ENCODE measurements around the gene PARVG.
A peak's percentile ranks its signal among the peaks of the same experiment; 100 is the strongest.

Gene PARVG

DNA sequence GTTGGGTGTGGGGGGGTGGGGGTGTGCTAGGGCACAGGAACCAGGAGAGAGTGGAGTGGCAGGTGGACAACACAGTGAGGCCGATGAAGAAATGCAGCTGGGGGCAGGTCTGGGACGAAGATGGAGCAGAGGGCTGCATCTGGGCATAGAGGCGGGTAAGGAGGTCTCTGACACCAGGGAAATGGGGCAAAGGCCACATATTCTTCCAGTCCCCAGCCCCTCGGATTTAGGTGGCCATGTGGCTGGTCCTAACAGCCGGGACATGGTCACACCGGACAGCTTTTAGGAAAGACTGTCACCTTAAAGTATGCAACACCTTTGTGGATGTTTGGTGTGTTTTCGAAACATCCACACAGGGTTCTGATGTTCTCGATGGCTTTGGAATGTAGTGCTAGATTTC lies 5.0 kb upstream of the PARVG start:
- H3K9ac ChIP-seq = no peak overlapping the region
- no peaks in the 10 kb centered on the region for H3K9me3 ChIP-seq (replicated peaks in 1 of 11)
- H3K36me3 ChIP-seq = no peaks in the 10 kb centered on the region
- 0 out of 22 replicates have a peak, but pooled peaks cover 0 to 4% (median 0%) of the 10 kb centered on the region in 11 experiments for H3K27me3 ChIP-seq
- peak overlapping the region in 5 of 11 experiments; percentile 92 to 99 (median 94); a peak in 8 of 22 replicates for H3K4me2 ChIP-seq
- no peak overlapping the region for H3K27ac ChIP-seq
- H4K20me1 ChIP-seq = no peaks in the 10 kb centered on the region
- H3K4me1 ChIP-seq = peaks cover 40 to 80% (median 65%) of the 10 kb centered on the region in 10 experiments
- no peak for TF ChIP-seq Cebpa-rat (IDR thresholded peaks at IDR 0.05)
- no peak overlapping the region for H3K4me3 ChIP-seq

DNA sequence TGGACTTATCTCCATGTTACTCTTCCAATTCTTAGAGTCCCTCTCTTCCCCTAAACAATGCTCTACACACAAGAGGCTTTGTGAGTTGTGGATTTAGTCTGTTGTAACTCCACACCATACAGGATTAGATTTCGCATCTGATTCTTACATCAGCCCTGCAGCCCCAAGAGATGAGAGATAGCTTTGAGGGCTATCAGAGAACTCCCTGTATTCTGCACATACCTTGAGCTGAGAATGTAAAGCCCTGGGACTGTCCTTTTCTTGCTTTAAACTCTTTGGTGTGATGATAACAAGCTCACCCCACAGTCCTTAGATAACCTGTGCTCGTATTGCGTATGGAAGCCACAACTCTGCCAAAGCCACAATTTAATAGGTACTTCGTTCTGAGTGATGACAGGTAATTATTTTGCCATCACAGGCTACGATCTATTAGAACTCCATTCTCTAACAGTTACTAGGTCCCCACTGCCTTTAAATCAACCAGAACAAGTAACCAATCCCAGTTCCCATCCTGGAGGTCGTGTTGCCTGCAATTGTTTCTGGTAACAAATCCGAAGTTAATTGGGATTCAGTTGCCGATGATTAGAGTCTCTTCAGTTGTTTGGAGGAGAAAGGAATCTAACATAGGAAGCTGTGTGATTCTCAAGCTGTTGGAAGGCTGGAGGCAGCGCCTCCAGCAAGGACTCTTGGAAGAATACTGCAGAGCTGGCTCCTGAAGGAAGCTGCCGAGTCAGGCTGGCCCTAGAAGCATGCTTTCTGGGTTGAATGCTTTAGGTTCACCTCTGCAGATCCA lies 1.3 kb upstream of the PARVG start:
- Histone ChIP-seq H3K4me3 (peak overlapping the region in 1 of 10 experiments; percentile 76; a peak in 2 of 20 replicates), H3K36me3 (peaks cover 0 to 15% (median 8%) of the 10 kb centered on the region in 11 experiments; a peak in 12 of 22 replicates), H3K4me2 (peak overlapping the region; percentile 90 to 100 (median 98)), H3K27me3 (0 out of 22 replicates have a peak, but pooled peaks cover 0 to 4% (median 0%) of the 10 kb centered on the region in 11 experiments), H3K9ac (peak overlapping the region in 6 of 11 experiments; percentile 3 to 93 (median 60); a peak in 4 of 22 replicates), H3K9me3 (replicated peaks in 1 of 11) (no peaks in the 10 kb centered on the region), H4K20me1 (peaks cover 0 to 18% (median 15%) of the 10 kb centered on the region in 11 experiments; a peak in 14 of 22 replicates), H3K4me1 (peaks cover 46 to 75% (median 58%) of the 10 kb centered on the region in 10 experiments), H3K27ac (peak overlapping the region in 6 of 11 experiments; percentile 29 to 95 (median 94); a peak in 9 of 22 replicates)
- TF ChIP-seq Cebpa-rat (IDR thresholded peaks at IDR 0.05) = no peak

DNA sequence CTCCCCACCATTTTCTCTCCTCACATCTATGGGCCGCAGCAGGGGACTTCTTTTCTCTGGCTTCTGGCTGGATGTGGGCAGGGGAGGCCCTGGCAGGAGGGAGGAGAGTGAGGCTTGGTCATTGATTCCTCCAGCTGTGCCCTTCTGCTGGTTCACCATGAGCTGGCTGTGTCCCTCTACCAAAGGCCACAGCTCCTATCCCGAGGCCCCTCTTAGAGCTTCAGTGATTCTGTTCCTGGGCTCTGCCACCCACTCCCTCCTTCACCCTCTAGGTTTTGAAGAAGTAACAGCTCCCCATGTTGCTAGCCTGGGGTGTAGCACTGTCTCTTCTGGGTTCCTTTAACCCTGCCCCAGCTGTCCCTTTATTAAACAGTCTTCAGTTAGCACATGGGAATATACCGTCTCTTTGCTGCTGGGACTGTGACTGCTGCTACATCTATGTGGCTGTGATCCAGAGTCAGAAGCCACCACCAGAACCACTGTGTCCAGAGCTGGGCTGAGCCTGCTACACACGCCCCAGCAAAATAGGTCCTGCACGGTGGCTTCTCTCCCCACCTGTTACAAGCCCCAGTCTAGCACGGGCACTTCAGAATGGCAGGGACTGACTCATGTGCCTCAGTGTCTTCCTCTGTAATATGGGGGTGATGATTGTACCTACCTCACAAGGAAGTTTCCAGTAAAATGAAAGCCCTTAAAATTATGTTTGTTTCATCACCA lies 578 bp upstream of the PARVG start:
- H3K27ac ChIP-seq = peak overlapping the region in 10 of 11 experiments; percentile 87 to 95 (median 93); a peak in 15 of 22 replicates
- H4K20me1 ChIP-seq = peaks cover 0 to 25% (median 22%) of the 10 kb centered on the region in 11 experiments; a peak in 16 of 22 replicates

DNA sequence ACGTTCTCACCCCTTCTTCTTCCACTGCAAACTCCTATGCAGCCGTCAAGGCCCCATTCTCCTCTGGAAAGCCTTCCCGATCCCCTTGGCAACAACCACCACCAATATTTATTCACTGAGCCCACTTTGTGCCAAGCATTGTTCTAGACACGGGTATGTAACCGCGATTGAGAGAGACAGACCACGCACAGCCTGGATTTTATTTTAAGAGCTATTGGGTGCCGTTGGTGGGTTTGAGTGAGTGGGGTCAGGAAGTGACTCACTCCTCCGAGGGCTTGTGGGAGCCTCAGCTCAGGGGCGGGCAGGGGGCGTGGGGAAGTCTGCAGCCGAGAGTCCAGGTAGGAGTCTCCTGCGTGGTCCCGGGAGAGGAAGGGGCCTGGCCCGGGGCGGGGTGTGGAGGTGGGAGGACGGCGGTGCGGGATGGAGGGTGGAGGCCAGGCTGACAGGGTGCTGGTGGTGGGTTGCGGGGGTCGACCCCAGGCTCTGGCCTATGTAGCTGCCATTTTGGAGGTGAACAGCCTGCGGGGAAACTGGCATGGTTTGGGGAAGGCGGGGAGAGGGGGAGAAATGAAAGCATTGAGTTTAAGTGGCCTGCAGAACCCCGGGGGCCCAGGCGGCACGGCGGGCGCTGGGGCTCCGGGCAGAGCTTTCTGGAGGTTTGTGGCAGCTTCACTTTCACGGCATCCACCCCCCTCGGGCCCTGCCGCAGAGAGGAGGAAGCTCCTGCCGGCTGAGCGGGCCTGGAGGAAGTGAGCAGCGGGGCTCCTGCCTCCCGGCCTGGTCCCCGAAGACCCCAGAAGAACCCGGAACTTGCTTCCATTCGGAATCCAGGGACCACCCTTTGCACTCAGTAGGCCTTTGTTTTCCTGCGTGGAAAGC lies 547 bp downstream of the PARVG start:
- H3K4me1 ChIP-seq = peaks cover 41 to 63% (median 56%) of the 10 kb centered on the region in 10 experiments
- H3K27ac ChIP-seq = peak overlapping the region; percentile 87 to 95 (median 93)
- TF ChIP-seq Cebpa-rat (IDR thresholded peaks at IDR 0.05) = no peak
- peak overlapping the region; percentile 55 to 89 (median 72) for H3K4me3 ChIP-seq
- H3K36me3 ChIP-seq = peaks cover 0 to 33% (median 27%) of the 10 kb centered on the region in 11 experiments; a peak in 18 of 22 replicates
- peaks cover 0 to 4% (median 0%) of the 10 kb centered on the region in 11 experiments; a peak in 1 of 22 replicates for H3K27me3 ChIP-seq
- H3K9me3 ChIP-seq (replicated peaks in 1 of 11) = no peaks in the 10 kb centered on the region
- H4K20me1 ChIP-seq = peaks cover 2 to 36% (median 34%) of the 10 kb centered on the region in 11 experiments; a peak in 20 of 22 replicates
- H3K9ac ChIP-seq = peak overlapping the region; percentile 85 to 93 (median 87)
- peak overlapping the region; percentile 90 to 100 (median 98) for H3K4me2 ChIP-seq

More for the DNA sequence above, 578 bp upstream of the PARVG start:
- peak overlapping the region in 5 of 10 experiments; percentile 60 to 89 (median 76); a peak in 6 of 20 replicates for H3K4me3 ChIP-seq
- H3K36me3 ChIP-seq = peaks cover 0 to 22% (median 15%) of the 10 kb centered on the region in 11 experiments; a peak in 17 of 22 replicates
- peak overlapping the region in 10 of 11 experiments; percentile 35 to 93 (median 87); a peak in 14 of 22 replicates for H3K9ac ChIP-seq
- H3K27me3 ChIP-seq = 0 out of 22 replicates have a peak, but pooled peaks cover 0 to 4% (median 0%) of the 10 kb centered on the region in 11 experiments
- peak overlapping the region; percentile 90 to 100 (median 98) for H3K4me2 ChIP-seq
- H3K4me1 ChIP-seq = peaks cover 46 to 69% (median 54%) of the 10 kb centered on the region in 10 experiments
- TF ChIP-seq Cebpa-rat (IDR thresholded peaks at IDR 0.05) = no peak
- no peaks in the 10 kb centered on the region for H3K9me3 ChIP-seq (replicated peaks in 1 of 11)

DNA sequence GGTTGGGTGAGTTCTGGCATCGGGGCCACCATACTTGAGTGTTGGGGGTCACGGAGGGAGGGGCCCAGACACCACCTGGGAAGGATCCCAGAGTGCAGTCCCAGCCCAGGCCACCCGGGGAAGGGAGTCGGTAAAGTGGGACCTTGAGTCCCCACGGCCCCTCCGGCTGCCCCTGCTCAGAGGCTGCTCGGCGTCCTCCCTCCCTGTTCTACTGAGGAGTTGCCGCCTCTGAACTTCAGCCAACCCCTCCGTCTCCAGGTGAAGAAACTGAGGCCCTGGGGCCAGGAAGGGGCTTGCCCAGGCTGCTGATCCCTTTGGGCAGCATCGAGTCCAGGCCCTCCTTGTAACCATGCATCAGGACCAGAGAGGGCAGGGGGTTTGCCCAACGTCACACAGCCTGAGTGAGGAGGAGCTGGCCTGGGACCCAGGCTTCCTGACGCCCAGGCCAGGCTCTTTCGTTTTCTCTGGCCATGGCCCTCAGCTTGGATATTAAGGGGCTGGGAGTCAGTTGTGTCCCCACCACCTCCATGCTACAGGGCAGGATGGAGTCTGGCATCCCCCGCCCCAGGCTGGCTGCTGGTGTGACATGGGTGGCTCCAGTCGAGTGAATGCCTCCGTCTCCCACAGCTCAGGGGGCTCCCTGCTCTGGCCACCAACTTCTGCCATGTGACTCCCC lies 1.3 kb downstream of the PARVG start:
- H3K27me3 ChIP-seq = peaks cover 0 to 4% (median 0%) of the 10 kb centered on the region in 11 experiments; a peak in 1 of 22 replicates
- no peaks in the 10 kb centered on the region for H3K9me3 ChIP-seq (replicated peaks in 1 of 11)
- peaks cover 10 to 44% (median 41%) of the 10 kb centered on the region in 11 experiments; a peak in 20 of 22 replicates for H4K20me1 ChIP-seq
- H3K9ac ChIP-seq = peak overlapping the region; percentile 85 to 93 (median 87)
- TF ChIP-seq Cebpa-rat (IDR thresholded peaks at IDR 0.05) = no peak
- H3K36me3 ChIP-seq = peaks cover 0 to 41% (median 28%) of the 10 kb centered on the region in 11 experiments; a peak in 18 of 22 replicates
- peaks cover 46 to 70% (median 63%) of the 10 kb centered on the region in 10 experiments for H3K4me1 ChIP-seq
- peak overlapping the region; percentile 87 to 95 (median 93) for H3K27ac ChIP-seq
- H3K4me3 ChIP-seq = peak overlapping the region; percentile 55 to 89 (median 72)
- H3K4me2 ChIP-seq = peak overlapping the region; percentile 90 to 100 (median 98)

DNA sequence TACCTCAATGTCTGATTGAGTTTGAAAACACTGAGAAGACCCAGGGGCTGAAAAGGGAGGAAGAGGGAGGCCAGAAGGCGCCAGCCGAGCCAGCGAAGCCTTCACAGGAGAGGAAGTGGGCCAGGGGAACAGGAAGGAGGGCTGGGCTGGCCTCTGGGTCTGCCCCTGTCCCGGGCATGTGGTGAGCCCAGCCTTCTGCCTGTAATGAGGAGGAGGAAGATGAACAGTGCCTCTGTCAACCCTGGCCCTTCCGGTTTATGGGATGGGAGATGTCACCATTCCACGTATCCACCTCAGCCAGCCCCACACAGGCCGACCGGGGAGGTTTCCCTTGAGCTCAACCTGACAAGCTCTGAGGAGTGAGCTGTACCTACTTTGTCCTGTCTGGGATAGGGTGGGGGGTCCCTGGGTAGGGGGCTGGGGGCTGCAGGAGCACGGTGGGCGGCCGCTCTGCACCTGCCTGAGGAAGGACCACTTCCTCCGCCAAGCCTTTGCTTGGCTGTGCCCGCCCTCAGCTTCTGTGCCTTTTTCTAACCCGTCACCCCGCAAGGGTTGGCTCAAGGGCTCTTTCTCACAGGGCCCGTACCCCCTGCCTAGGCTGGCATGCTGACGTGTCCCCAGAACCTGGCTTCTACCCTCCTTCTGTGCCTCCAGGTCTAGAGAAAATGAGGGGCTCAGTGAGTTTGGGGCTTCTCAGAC lies 2.0 kb downstream of the PARVG start:
- Histone ChIP-seq H3K9ac (peak overlapping the region; percentile 85 to 93 (median 87)), H3K27ac (peak overlapping the region; percentile 87 to 95 (median 93)), H3K4me2 (peak overlapping the region; percentile 90 to 100 (median 98)), H3K27me3 (peaks cover 0 to 4% (median 0%) of the 10 kb centered on the region in 11 experiments; a peak in 1 of 22 replicates), H3K36me3 (peaks cover 0 to 46% (median 28%) of the 10 kb centered on the region in 11 experiments; a peak in 18 of 22 replicates), H3K4me3 (peak overlapping the region; percentile 55 to 89 (median 72)), H3K4me1 (peaks cover 46 to 76% (median 63%) of the 10 kb centered on the region in 10 experiments), H3K9me3 (replicated peaks in 1 of 11) (no peaks in the 10 kb centered on the region), H4K20me1 (peaks cover 14 to 51% (median 48%) of the 10 kb centered on the region in 11 experiments; a peak in 21 of 22 replicates)
- TF ChIP-seq Cebpa-rat (IDR thresholded peaks at IDR 0.05) = no peak

DNA sequence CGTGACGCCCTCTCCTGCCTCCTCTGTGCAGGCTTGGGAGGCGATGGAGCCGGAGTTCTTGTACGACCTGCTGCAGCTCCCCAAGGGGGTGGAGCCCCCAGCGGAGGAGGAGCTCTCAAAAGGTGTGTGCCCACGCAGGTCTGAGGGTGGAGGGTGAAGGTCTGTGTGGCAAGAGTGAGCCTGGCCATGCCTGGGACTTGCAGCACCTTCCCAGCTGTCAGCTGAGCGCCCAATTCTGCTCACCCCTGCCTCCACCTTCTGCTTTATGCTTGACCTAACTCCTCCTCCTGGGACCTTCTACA lies 2.5 kb downstream of the PARVG start:
- peak overlapping the region; percentile 55 to 89 (median 72) for H3K4me3 ChIP-seq
- H3K9ac ChIP-seq = peak overlapping the region; percentile 85 to 93 (median 87); a peak in 20 of 22 replicates
- TF ChIP-seq Cebpa-rat (IDR thresholded peaks at IDR 0.05) = no peak
- peaks cover 14 to 56% (median 53%) of the 10 kb centered on the region in 11 experiments; a peak in 21 of 22 replicates for H4K20me1 ChIP-seq
- H3K27me3 ChIP-seq = peaks cover 0 to 9% (median 0%) of the 10 kb centered on the region in 11 experiments; a peak in 5 of 22 replicates
- peak overlapping the region; percentile 90 to 100 (median 98) for H3K4me2 ChIP-seq
- H3K27ac ChIP-seq = peak overlapping the region; percentile 27 to 95 (median 93); a peak in 18 of 22 replicates
- peaks cover 0 to 46% (median 28%) of the 10 kb centered on the region in 11 experiments; a peak in 18 of 22 replicates for H3K36me3 ChIP-seq
- H3K4me1 ChIP-seq = peaks cover 50 to 81% (median 65%) of the 10 kb centered on the region in 10 experiments
- H3K9me3 ChIP-seq (replicated peaks in 1 of 11) = no peaks in the 10 kb centered on the region

Measured in BLaER1 treated with 17β-estradiol and CSF1 and Interleukin-3, amounts not matched to agents 10 nM and 100 nM (cell line).